SU-DHL-6 (cell line): Measurements from ENCODE around the gene TMEM63B.

ENCODE experiments used
- H2AFZ ChIP-seq: fragments of 200-600 bp; sonication (generic); 2 replicates; pipeline ENCODE4 v1.6.1; 2014; ENCODE audit warnings: low read depth, mild to moderate bottlenecking, moderate library complexity, mixed read lengths, antibody characterized with exemption, low read length; ENCODE audit not compliant: severe bottlenecking
- H3F3A ChIP-seq: fragments of 200-600 bp; shearing (Covaris generic); 2 replicates; pipeline ENCODE4 v1.6.0; 2016; ENCODE audit warnings: antibody characterized with exemption, mild to moderate bottlenecking; ENCODE audit not compliant: insufficient read depth
- H3K27ac ChIP-seq: fragments of 200-600 bp; sonication (generic); 2 replicates; pipeline ENCODE4 v1.5.1; 2016; ENCODE audit warnings: low read depth, mild to moderate bottlenecking, low read length, moderate library complexity, mixed read lengths
- H3K27me3 ChIP-seq: fragments of 200-600 bp; sonication (generic), shearing (Covaris generic); 2 replicates; pipeline ENCODE4 v1.6.0; 2014; ENCODE audit warnings: mild to moderate bottlenecking, low read length
- H3K36me3 ChIP-seq: fragments of 200-600 bp; sonication (generic); 2 replicates; pipeline ENCODE4 v1.6.1; 2014; ENCODE audit warnings: mild to moderate bottlenecking, low read length, mixed read lengths
- H3K4me2 ChIP-seq: fragments of 300-600, 200-600 bp; shearing (Covaris generic), sonication (generic); 2 replicates; pipeline ENCODE4 v1.6.0; 2014; ENCODE audit warnings: low read length, low read depth, mild to moderate bottlenecking; ENCODE audit not compliant: poor library complexity, severe bottlenecking
- H3K4me3 ChIP-seq: fragments of 200-600 bp; sonication (generic); 2 replicates; pipeline ENCODE4 v1.5.1; 2014; ENCODE audit warnings: antibody characterized with exemption, low read length, mild to moderate bottlenecking, mixed read lengths; ENCODE audit not compliant: insufficient read depth, poor library complexity, severe bottlenecking
- H3K79me2 ChIP-seq: fragments of 200-600 bp; sonication (generic); 2 replicates; pipeline ENCODE4 v1.6.1; 2014; ENCODE audit warnings: mild to moderate bottlenecking, low read length, moderate library complexity; ENCODE audit not compliant: insufficient read depth
- H3K9ac ChIP-seq: fragments of 200-600 bp; sonication (generic); 2 replicates; pipeline ENCODE4 v1.7.0; 2014; ENCODE audit warnings: mild to moderate bottlenecking, low read length
- H3K9me2 ChIP-seq: fragments of 200-600 bp; sonication (generic); replicated peaks from 2 replicates; pipeline ENCODE4 v1.6.1; 2014; ENCODE audit warnings: low read length; ENCODE audit not compliant: insufficient read depth
- H3K9me3 ChIP-seq: fragments of 200-600 bp; sonication (generic); 2 replicates; pipeline ENCODE4 v1.6.1; 2014; ENCODE audit warnings: low read length, mixed read lengths; ENCODE audit not compliant: insufficient read depth
- H4K20me1 ChIP-seq: fragments of 200-600 bp; sonication (generic); 2 replicates; pipeline ENCODE4 v1.6.1; 2014; ENCODE audit warnings: low read depth, mild to moderate bottlenecking, antibody characterized with exemption, low read length, moderate library complexity, mixed read lengths
- EZH2phosphoT487 ChIP-seq: fragments of 200-600 bp; sonication (generic), shearing (Covaris generic); conservative IDR thresholded peaks from 2 replicates; pipeline ENCODE4 v1.6.1; 2018; ENCODE audit warnings: mild to moderate bottlenecking, antibody characterized with exemption, low read length, moderate library complexity, mixed read lengths
- TF ChIP-seq, protein P1 (sequence below): fragments of 200-600 bp; sonication (generic); IDR thresholded peaks from one replicate; pipeline ENCODE4 v1.5.1; 2017; ENCODE audit warnings: antibody characterized with exemption, mild to moderate bottlenecking, low read length, moderate library complexity; ENCODE audit not compliant: insufficient read depth, poor library complexity, severe bottlenecking

Gene TMEM63B

GRCh38 chr6:44099192-44099591 lies 28.2 kb upstream of the TMEM63B start:
- Histone ChIP-seq H3K79me2 (no peaks in the 10 kb centered on the region), H3K36me3 (no peaks in the 10 kb centered on the region), H3K9me3 (no peaks in the 10 kb centered on the region), H3K4me3 (no peak overlapping the region), H3K27me3 (no peaks in the 10 kb centered on the region), H3K27ac (no peak overlapping the region), H2AFZ (no peak overlapping the region), H4K20me1 (no peaks in the 10 kb centered on the region), H3F3A (peaks cover 13% of the 10 kb centered on the region), H3K9ac (no peak overlapping the region), H3K4me2 (no peak overlapping the region), H3K9me2 (no peaks in the 10 kb centered on the region)
- TF ChIP-seq, protein P1, sequence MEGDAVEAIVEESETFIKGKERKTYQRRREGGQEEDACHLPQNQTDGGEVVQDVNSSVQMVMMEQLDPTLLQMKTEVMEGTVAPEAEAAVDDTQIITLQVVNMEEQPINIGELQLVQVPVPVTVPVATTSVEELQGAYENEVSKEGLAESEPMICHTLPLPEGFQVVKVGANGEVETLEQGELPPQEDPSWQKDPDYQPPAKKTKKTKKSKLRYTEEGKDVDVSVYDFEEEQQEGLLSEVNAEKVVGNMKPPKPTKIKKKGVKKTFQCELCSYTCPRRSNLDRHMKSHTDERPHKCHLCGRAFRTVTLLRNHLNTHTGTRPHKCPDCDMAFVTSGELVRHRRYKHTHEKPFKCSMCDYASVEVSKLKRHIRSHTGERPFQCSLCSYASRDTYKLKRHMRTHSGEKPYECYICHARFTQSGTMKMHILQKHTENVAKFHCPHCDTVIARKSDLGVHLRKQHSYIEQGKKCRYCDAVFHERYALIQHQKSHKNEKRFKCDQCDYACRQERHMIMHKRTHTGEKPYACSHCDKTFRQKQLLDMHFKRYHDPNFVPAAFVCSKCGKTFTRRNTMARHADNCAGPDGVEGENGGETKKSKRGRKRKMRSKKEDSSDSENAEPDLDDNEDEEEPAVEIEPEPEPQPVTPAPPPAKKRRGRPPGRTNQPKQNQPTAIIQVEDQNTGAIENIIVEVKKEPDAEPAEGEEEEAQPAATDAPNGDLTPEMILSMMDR = no peak
- no peak for TF ChIP-seq EZH2phosphoT487

- Histone ChIP-seq H3K4me3 (no peak overlapping the region), H4K20me1 (no peaks in the 10 kb centered on the region), H2AFZ (no peak overlapping the region), H3K9me3 (no peaks in the 10 kb centered on the region), H3K9me2 (no peaks in the 10 kb centered on the region), H3K9ac (no peak overlapping the region), H3K36me3 (no peaks in the 10 kb centered on the region), H3K27ac (no peak overlapping the region), H3F3A (peaks cover 13% of the 10 kb centered on the region), H3K27me3 (no peaks in the 10 kb centered on the region), H3K4me2 (no peak overlapping the region), H3K79me2 (no peaks in the 10 kb centered on the region)
- TF ChIP-seq, protein P1 = peak; percentile 17
- no peak for TF ChIP-seq EZH2phosphoT487
These were observed 27.2 kb upstream of the TMEM63B start for GRCh38 chr6:44100088-44100550.

DNA sequence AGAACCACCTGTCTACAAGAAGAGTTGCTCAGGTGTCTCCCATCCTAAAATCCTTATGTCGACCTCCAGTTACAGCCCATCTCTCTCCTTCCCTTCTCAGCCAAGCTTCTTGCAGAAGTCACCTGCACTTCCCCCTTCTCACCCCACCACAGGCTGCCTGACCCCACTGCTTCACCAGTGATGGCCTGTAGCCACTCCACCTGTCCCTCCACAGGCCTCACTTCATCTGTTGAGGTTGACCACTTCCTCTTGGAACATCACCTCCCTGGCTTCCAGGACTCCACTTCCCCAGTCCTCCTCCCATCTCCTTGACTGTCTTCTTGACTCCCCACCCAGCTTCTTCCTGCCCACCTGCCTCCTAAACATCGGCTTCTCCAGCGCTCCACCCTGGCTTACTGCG lies 25.5 kb upstream of the TMEM63B start:
- Histone ChIP-seq H3K9ac (no peak overlapping the region), H3K36me3 (no peaks in the 10 kb centered on the region), H3F3A (peaks cover 13% of the 10 kb centered on the region), H3K79me2 (peaks cover 6% of the 10 kb centered on the region; the same call in 1 of the 2 replicates), H3K4me2 (no peak overlapping the region), H3K4me3 (no peak overlapping the region), H3K9me3 (no peaks in the 10 kb centered on the region), H3K27ac (no peak overlapping the region), H4K20me1 (no peaks in the 10 kb centered on the region), H2AFZ (no peak overlapping the region), H3K27me3 (no peaks in the 10 kb centered on the region), H3K9me2 (no peaks in the 10 kb centered on the region)
- no peak for TF ChIP-seq EZH2phosphoT487
- TF ChIP-seq, protein P1 = no peak
